Spleen (tissue), 7 donors: Measurements from ENCODE around the gene ZNF256.

Experiments used
- POLR2A ChIP-seq, 3 donors: fragments of 450-650 bp; IDR thresholded peaks; one replicate each; pipeline ENCODE4 v1.5.1; 2017; ENCODE audit warnings: antibody characterized with exemption in 3 of 3, mild to moderate bottlenecking in 1 of 3
- TF ChIP-seq, protein P1 (sequence below), 11 experiments: fragments of 200-600 bp in 7 of 11; fragments of 450-650 bp in 4 of 11; sonication (generic) in 4 of 11; IDR thresholded peaks in 8 of 11; conservative IDR thresholded peaks in 3 of 11; 1 replicate in 7 of 11; 2 replicates in 4 of 11; pipeline versions ENCODE4 v1.4.0 to v1.8.0; 2016 to 2021; ENCODE audit warnings: antibody characterized with exemption in 11 of 11, inconsistent platforms in 4 of 11, mild to moderate bottlenecking in 1 of 11
- donor health status: DM: no; HTN: no; CAD: no; lungs with moderate emphysema.
- donor health status: DM: no; HTN: no; CAD: no.
- donor health status: DM: no; HTN: no; CAD: no.

DNA sequence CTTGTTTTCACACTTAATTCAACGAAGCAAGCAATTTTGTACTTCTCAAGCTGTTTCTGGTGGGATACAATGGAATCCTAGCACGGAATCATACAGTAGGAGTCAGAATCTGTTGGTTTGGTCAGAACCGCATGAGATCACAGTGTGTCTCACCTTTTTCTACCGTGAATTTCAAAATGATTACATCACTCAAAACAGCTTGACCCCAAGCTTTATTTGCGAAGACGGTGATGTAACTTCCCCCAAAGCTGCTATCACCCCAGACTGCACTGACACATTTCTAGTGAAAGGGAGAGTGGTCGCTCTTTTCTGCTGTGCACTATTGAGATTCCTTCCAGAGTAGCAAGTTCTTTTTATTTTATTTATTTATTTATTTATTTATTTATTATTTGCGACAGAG is 17.3 kb upstream of the ZNF256 start:
- TF ChIP-seq, protein P1, sequence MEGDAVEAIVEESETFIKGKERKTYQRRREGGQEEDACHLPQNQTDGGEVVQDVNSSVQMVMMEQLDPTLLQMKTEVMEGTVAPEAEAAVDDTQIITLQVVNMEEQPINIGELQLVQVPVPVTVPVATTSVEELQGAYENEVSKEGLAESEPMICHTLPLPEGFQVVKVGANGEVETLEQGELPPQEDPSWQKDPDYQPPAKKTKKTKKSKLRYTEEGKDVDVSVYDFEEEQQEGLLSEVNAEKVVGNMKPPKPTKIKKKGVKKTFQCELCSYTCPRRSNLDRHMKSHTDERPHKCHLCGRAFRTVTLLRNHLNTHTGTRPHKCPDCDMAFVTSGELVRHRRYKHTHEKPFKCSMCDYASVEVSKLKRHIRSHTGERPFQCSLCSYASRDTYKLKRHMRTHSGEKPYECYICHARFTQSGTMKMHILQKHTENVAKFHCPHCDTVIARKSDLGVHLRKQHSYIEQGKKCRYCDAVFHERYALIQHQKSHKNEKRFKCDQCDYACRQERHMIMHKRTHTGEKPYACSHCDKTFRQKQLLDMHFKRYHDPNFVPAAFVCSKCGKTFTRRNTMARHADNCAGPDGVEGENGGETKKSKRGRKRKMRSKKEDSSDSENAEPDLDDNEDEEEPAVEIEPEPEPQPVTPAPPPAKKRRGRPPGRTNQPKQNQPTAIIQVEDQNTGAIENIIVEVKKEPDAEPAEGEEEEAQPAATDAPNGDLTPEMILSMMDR (IDR thresholded peaks at IDR 0.05 in 8 of 11, conservative IDR thresholded peaks at IDR 0.05 in 3 of 11): no peak
- TF ChIP-seq POLR2A (IDR thresholded peaks at IDR 0.05): no peak
